Psoas muscle (tissue), 8 donors: ENCODE data around the gene ABCC12. TPM values are rescaled to one million over a fixed set of nuclear protein-coding genes. Genes with fewer than 3 reads are reported as not detected.

Experiments used
- ATAC-seq, 4 donors: fragments of 200-7000 bp; cut with Tn5 transposase; one replicate each; pipeline ENCODE4 v1.9.1; 2020; ENCODE audit warnings: moderate library complexity in 3 of 4, mild to moderate bottlenecking in 2 of 4
- DNase-seq, 2 donors: peaks; one replicate each; pipeline ENCODE4 v3.0.0-alpha.2; 2020
- H3K27ac ChIP-seq: fragments of 200-600 bp; one replicate; pipeline ENCODE4 v1.8.0; 2022
- H3K27me3 ChIP-seq, 3 donors: fragments of 200-600 bp in 1 of 3; one replicate each; pipeline versions ENCODE4 v1.6.1 to v1.8.0; 2013 to 2022; ENCODE audit warnings: low read length in 2 of 3, mild to moderate bottlenecking in 2 of 3, moderate library complexity in 1 of 3; ENCODE audit not compliant: insufficient read depth in 3 of 3
- H3K36me3 ChIP-seq, 2 donors: fragments of 200-600 bp in 1 of 2; one replicate each; pipeline versions ENCODE4 v1.6.1 to v1.8.0; 2013 to 2022; ENCODE audit warnings: low read depth in 1 of 2, mild to moderate bottlenecking in 1 of 2, moderate library complexity in 1 of 2; ENCODE audit not compliant: insufficient read depth in 1 of 2
- H3K4me1 ChIP-seq: fragments of 200-600 bp; one replicate; pipeline ENCODE4 v1.8.0; 2022
- H3K4me3 ChIP-seq: fragments of 200-600 bp; one replicate; pipeline ENCODE4 v1.8.0; 2022; ENCODE audit warnings: mild to moderate bottlenecking
- H3K9me3 ChIP-seq: fragments of 200-600 bp; one replicate; pipeline ENCODE4 v1.8.0; 2022
- WGBS, 3 donors: extraction: QIAGEN DNeasy Blood & Tissue Kit; methylation state at CpG; one replicate each; pipeline versions ENCODE4 v1.1.6 to v1.1.7; 2013; 5-methylcytosine and 5-hydroxymethylcytosine counted together
- intact Hi-C, 2 donors: fragments of 100-400 bp; cut with DNase I; formaldehyde crosslinking; loops; one replicate each; pipeline versions ENCODE4 v1.11.0 to v1.14.2; 2022
- polyA plus RNA-seq, 3 donors: library from polyadenylated mRNA; stranded (reverse); fragments of 200-250 nt; gene quantifications; one replicate each; pipeline ENCODE4 v1.2.3, GENCODE V29; 2013
- total RNA-seq, 4 donors: library from RNA; stranded (reverse); fragmentation: NEBNext Ultra II Directional in 2 of 4; extraction: Animal tissue kit (Norgen Biotek cat#: 25700) in 2 of 4; gene quantifications; one replicate each; pipeline versions ENCODE4 v1.2.1 to v1.2.4, GENCODE V29; 2021 to 2023
- TF ChIP-seq, protein P1 (sequence below): fragments of 200-600 bp; IDR thresholded peaks from one replicate; pipeline ENCODE4 v1.8.0; 2022; ENCODE audit warnings: antibody characterized with exemption
- donor health status: healthy with polysubstance abuse.
- donor health status: DM: no; HTN: no; CAD: no; lungs with moderate emphysema.
- donor health status: Bipolar disorder and iron deficiency.
- donor health status: healthy.
- donor health status: DM: yes; HTN: yes; CAD: no.
- donor health status: DM: no; HTN: no; CAD: no.
- donor health status: DM: no; HTN: no; CAD: no.
- donor health status: DM: yes; HTN: yes; CAD: no.

Gene ABCC12
- total and polyA plus RNA-seq, 7 donors, result 0.07 to 0.94 (median 0.34) TPM

DNA sequence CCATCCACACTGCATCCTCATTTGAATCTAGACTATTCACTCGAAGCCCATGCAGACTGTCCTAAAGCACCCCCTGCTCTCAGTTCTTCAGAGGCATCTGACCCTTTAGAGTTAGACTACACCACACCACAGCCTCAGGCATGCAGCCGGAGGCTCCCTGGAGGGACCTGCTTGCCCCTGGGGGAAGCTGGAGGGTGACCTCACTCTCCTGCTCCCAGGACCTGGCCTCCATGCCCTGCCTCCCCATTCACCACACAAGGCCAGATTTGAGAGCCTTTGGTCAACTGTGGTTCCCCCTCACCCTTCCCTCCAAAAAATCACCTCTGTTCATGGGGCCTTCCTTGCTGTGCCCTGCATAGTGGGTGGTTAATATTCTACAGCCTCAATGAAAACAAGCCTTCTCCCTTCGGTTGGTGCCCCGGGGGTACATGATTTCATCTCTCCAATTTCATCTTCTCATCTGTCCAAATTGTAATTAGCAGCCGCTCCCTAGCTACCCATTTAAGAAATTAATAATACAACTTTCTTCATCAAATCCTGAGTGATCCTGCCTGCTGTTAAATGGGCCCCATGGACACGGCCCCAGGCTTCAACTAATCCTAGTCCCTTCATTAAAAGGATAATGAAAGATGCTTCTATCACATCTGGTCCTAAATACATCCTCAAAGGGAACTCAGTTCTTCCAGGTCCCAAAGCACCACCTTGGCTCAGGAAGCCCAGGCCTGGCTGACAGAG lies 24.4 kb downstream of the ABCC12 start:
- peaks cover 35% of the 10 kb centered on the region for H3K4me1 ChIP-seq
- H3K9me3 ChIP-seq, result no peaks in the 10 kb centered on the region
- H3K27ac ChIP-seq, result no peak overlapping the region
- TF ChIP-seq, protein P1, sequence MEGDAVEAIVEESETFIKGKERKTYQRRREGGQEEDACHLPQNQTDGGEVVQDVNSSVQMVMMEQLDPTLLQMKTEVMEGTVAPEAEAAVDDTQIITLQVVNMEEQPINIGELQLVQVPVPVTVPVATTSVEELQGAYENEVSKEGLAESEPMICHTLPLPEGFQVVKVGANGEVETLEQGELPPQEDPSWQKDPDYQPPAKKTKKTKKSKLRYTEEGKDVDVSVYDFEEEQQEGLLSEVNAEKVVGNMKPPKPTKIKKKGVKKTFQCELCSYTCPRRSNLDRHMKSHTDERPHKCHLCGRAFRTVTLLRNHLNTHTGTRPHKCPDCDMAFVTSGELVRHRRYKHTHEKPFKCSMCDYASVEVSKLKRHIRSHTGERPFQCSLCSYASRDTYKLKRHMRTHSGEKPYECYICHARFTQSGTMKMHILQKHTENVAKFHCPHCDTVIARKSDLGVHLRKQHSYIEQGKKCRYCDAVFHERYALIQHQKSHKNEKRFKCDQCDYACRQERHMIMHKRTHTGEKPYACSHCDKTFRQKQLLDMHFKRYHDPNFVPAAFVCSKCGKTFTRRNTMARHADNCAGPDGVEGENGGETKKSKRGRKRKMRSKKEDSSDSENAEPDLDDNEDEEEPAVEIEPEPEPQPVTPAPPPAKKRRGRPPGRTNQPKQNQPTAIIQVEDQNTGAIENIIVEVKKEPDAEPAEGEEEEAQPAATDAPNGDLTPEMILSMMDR, result no peak
- H3K27me3 ChIP-seq, result no peaks in the 10 kb centered on the region
- WGBS, 3 donors, result 87 to 91% (median 88%) methylated on average over 6 of the region's 6 CpGs
- no peaks in the 10 kb centered on the region for H3K36me3 ChIP-seq
- H3K4me3 ChIP-seq, result no peak overlapping the region
- DNase-seq, result no peak
- intact Hi-C loops, result no loop called here
- no peak for ATAC-seq

DNA sequence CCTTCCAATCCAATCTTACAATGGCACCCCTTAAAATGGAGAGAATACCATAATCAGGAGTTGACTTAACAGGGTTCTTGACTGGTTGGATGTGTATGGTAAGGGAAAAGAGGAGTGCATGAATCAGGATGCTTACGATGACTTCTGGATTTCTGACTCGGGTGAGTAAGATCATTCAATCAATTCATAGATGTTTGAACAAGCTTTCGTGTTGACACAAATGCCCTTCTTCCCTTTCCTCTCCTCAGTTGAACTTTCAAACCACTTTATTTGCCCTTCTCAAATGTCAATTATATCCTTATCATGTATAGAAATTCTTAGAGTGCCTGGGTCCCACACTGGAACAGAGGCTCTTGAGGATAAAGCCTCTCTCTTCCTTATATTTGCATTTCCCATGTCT lies 25.9 kb downstream of the ABCC12 start:
- TF ChIP-seq, protein P1, result no peak
- H3K4me3 ChIP-seq, result no peak overlapping the region
- DNase-seq (no peak), ATAC-seq (no peak)
- H3K27ac ChIP-seq, result no peak overlapping the region
- WGBS, 3 donors, result 91 to 93% (median 92%) methylated on average over 3 of the region's 3 CpGs
- no peaks in the 10 kb centered on the region for H3K36me3 ChIP-seq
- no peaks in the 10 kb centered on the region for H3K9me3 ChIP-seq
- H3K4me1 ChIP-seq, result peaks cover 33% of the 10 kb centered on the region
- H3K27me3 ChIP-seq, result no peaks in the 10 kb centered on the region
- intact Hi-C loops, result no loop called here

DNA sequence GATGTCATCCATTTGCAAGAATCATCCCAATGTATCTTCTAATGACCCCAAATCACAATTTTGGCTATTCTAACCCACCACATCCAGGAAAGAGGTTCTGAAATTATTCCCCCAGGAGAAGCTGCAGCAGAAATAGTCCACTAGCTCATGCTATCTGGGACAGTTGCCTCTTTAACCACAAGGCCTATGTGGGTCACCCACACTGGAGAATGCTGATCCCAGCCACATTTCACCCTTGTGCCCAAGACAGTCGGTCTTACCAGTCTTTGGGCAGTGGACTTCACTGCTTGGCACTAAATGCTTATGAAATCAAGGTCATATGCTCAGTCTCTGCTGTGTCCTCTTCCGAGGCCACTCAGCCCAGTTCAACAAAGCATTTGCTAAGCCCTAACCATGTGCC lies 27.0 kb downstream of the ABCC12 start:
- Histone ChIP-seq H3K27ac (peak overlapping the region; percentile 81), H3K36me3 (no peaks in the 10 kb centered on the region), H3K27me3 (no peaks in the 10 kb centered on the region), H3K4me1 (peaks cover 33% of the 10 kb centered on the region), H3K9me3 (no peaks in the 10 kb centered on the region), H3K4me3 (no peak overlapping the region)
- intact Hi-C loops, result no loop called here
- TF ChIP-seq, protein P1, result no peak
- DNase-seq (no peak), ATAC-seq (peak in 3 of 4 donors; percentile 70 to 84 (median 77))
- WGBS, 3 donors, result 28 to 48% (median 32%) methylated on average over 2 of the region's 2 CpGs

DNA sequence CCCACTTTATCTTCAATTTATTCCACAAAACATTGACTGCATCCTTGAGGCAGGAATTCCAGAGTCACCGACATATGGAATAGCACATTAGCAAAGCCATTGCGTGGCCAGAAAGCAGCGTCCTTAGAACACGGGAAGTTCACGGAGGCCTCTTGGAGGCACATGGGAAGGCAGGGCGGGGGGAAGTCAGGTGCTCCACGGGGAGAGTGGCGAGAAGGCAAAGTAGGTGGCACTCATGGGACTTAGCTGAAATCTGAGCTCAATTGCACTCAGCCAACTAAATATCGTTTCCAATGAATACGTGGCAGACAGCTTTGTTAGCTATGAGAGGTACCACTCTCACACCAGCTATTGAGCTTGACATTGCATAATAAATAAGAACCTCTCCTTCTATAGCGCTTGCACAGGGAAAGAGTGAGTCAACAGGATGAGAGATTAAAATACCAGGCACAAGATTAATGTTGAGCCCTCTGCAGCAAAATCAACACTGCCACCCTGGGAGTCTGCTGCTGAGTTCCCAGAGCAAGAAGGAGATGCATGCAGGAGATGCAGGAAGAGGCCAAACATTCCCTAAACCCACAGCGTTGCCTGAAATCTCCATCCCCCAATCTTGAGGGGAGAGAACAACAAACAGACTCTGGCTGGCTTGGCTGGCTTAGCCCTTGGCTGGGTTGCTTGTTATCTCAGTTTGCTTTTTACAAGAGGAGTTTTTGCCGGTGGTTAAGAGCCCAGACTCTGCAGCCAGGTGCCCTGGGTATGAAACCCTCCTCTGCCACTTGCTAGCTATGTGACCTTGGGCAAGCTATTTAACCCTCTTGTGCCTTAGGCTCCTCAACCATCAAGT lies 28.8 kb downstream of the ABCC12 start:
- Histone ChIP-seq H3K4me1 (peaks cover 39% of the 10 kb centered on the region), H3K27ac (peak overlapping the region; percentile 81), H3K4me3 (no peak overlapping the region), H3K36me3 (no peaks in the 10 kb centered on the region), H3K9me3 (no peaks in the 10 kb centered on the region), H3K27me3 (no peaks in the 10 kb centered on the region)
- 17 to 33% (median 27%) methylated on average over 13 of the region's 13 CpGs for WGBS, 3 donors
- intact Hi-C loops, result no loop called here
- ATAC-seq (peak; percentile 77 to 90 (median 84)), DNase-seq (peak in 1 of 2 donors; percentile 27)
- TF ChIP-seq, protein P1, result no peak
